Activated B cell treated with CpG ODN at 0.5 μM for 24 hours (primary cell): ENCODE measurements around the gene CYP27A1. TPM values are rescaled to one million over a fixed set of nuclear protein-coding genes. Genes with fewer than 3 reads are reported as not detected.

ENCODE experiments used
- ATAC-seq: fragments of 200-7000 bp; cut with Tn5 transposase; one replicate; pipeline ENCODE4 v1.10.0; 2021; ENCODE audit warnings: low read depth, mild to moderate bottlenecking, moderate library complexity
- CTCF ChIA-PET: fragments of 350-600 bp; sonication (Branson Sonifier 250); formaldehyde crosslinking; loops from one replicate; lab custom pipeline; 2021; ENCODE audit warnings: antibody characterized with exemption; lab: Charles Lee
- POLR2A ChIA-PET: fragments of 350-600 bp; sonication (Branson Sonifier 250); formaldehyde crosslinking; loops from one replicate; lab custom pipeline; 2021; ENCODE audit warnings: antibody characterized with exemption; lab: Charles Lee
- DNase-seq: peaks from one replicate; pipeline ENCODE4 v3.0.0; 2022
- H3K27ac Mint-ChIP-seq: one replicate; pipeline ENCODE4 v1.8.0; 2020; ENCODE audit warnings: mixed read lengths
- H3K27me3 Mint-ChIP-seq: one replicate; pipeline ENCODE4 v1.8.0; 2021; ENCODE audit warnings: mixed read lengths
- H3K36me3 Mint-ChIP-seq: one replicate; pipeline ENCODE4 v1.8.0; 2021; ENCODE audit warnings: low read depth, mixed read lengths
- H3K4me1 Mint-ChIP-seq: one replicate; pipeline ENCODE4 v1.8.0; 2021; ENCODE audit warnings: mixed read lengths
- H3K4me3 Mint-ChIP-seq: one replicate; pipeline ENCODE4 v1.8.0; 2020; ENCODE audit warnings: mild to moderate bottlenecking, mixed read lengths
- H3K9me3 Mint-ChIP-seq: one replicate; pipeline ENCODE4 v1.8.0; 2020; ENCODE audit warnings: mixed read lengths
- intact Hi-C: fragments of 100-400 bp; cut with micrococcal nuclease; formaldehyde crosslinking; loops from one replicate; pipeline ENCODE4 v1.15.1; 2024
- total RNA-seq: library from RNA; stranded (reverse); gene quantifications from 2 replicates; pipeline ENCODE4 v1.2.3, GENCODE V29; 2022
- TF ChIP-seq, protein P1 (sequence below): fragments of 200-600 bp; IDR thresholded peaks from one replicate; pipeline ENCODE4 v1.8.0; 2022; ENCODE audit warnings: antibody characterized with exemption, mild to moderate bottlenecking

Gene CYP27A1
- total RNA-seq, 1 donor from 2014 or later: 0.55 TPM

GRCh38 chr2:218782528-218782844 lies 539 bp downstream of the CYP27A1 start:
- TF ChIP-seq, protein P1, sequence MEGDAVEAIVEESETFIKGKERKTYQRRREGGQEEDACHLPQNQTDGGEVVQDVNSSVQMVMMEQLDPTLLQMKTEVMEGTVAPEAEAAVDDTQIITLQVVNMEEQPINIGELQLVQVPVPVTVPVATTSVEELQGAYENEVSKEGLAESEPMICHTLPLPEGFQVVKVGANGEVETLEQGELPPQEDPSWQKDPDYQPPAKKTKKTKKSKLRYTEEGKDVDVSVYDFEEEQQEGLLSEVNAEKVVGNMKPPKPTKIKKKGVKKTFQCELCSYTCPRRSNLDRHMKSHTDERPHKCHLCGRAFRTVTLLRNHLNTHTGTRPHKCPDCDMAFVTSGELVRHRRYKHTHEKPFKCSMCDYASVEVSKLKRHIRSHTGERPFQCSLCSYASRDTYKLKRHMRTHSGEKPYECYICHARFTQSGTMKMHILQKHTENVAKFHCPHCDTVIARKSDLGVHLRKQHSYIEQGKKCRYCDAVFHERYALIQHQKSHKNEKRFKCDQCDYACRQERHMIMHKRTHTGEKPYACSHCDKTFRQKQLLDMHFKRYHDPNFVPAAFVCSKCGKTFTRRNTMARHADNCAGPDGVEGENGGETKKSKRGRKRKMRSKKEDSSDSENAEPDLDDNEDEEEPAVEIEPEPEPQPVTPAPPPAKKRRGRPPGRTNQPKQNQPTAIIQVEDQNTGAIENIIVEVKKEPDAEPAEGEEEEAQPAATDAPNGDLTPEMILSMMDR: no peak
- POLR2A ChIA-PET: no interaction called here
- intact Hi-C loops: no loop called here
- Mint-ChIP-seq H3K36me3 (peaks cover under 1% of the 10 kb centered on the region), H3K9me3 (peaks cover 6% of the 10 kb centered on the region), H3K4me3 (no peak overlapping the region), H3K4me1 (peaks cover 3% of the 10 kb centered on the region), H3K27me3 (peaks cover 54% of the 10 kb centered on the region), H3K27ac (no peak overlapping the region)
- CTCF ChIA-PET: no interaction called here
- DNase-seq (no peak), ATAC-seq (no peak)

DNA sequence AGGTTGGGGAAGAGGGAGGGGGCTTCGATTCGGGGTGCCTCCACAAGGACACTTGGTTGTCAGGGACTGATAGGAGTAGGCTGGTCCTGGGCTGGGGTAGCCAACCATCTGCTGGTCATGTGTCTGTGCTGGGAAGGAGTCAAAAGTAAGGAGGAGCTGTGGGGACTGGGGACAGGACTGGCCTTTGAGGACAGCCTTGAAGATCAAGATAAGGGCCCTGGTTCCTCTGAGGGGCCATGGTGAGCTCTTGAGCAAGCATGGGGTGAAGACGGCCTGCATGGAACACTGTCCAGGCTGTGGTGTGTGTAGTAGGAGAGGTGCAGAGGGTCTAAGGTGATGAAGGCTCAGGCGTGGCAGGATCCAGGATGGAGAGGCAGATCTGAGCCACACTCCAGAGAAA lies 1.7 kb downstream of the CYP27A1 start:
- no peak overlapping the region for H3K4me3 Mint-ChIP-seq
- H3K27me3 Mint-ChIP-seq: peaks cover 62% of the 10 kb centered on the region
- H3K4me1 Mint-ChIP-seq: peaks cover 3% of the 10 kb centered on the region
- DNase-seq (no peak), ATAC-seq (no peak)
- ChIA-PET CTCF (no interaction called here), POLR2A (no interaction called here)
- TF ChIP-seq, protein P1: no peak
- no peaks in the 10 kb centered on the region for H3K36me3 Mint-ChIP-seq
- intact Hi-C loops: no loop called here
- H3K9me3 Mint-ChIP-seq: peaks cover 3% of the 10 kb centered on the region
- no peak overlapping the region for H3K27ac Mint-ChIP-seq

- DNase-seq (no peak), ATAC-seq (no peak)
- ChIA-PET POLR2A (interaction anchor here (0.6 kb wide), 1 partner anchor 300 kb away, joined by 3 read pairs; no protein-coding TSS in a partner anchor), CTCF (no interaction called here)
- Mint-ChIP-seq H3K27me3 (peaks cover 50% of the 10 kb centered on the region), H3K9me3 (peaks cover 3% of the 10 kb centered on the region), H3K4me1 (peaks cover 3% of the 10 kb centered on the region), H3K27ac (no peak overlapping the region), H3K36me3 (no peaks in the 10 kb centered on the region), H3K4me3 (no peak overlapping the region)
- TF ChIP-seq, protein P1: no peak
- intact Hi-C loops: loop anchor here (5.0 kb wide), 1 partner anchor 537 kb away; no protein-coding TSS in a partner anchor
These were observed 3.2 kb downstream of the CYP27A1 start for GRCh38 chr2:218785103-218785502.

GRCh38 chr2:218786133-218786532 lies 4.2 kb downstream of the CYP27A1 start:
- intact Hi-C loops: loop anchor here (5.0 kb wide), 1 partner anchor 536 kb away; no protein-coding TSS in a partner anchor
- Mint-ChIP-seq H3K27ac (no peak overlapping the region), H3K27me3 (peaks cover 42% of the 10 kb centered on the region), H3K4me3 (no peak overlapping the region), H3K36me3 (no peaks in the 10 kb centered on the region), H3K4me1 (peaks cover 3% of the 10 kb centered on the region), H3K9me3 (peaks cover 3% of the 10 kb centered on the region)
- ATAC-seq: no peak
- DNase-seq: no peak
- ChIA-PET POLR2A (no interaction called here), CTCF (no interaction called here)
- TF ChIP-seq, protein P1: no peak

DNA sequence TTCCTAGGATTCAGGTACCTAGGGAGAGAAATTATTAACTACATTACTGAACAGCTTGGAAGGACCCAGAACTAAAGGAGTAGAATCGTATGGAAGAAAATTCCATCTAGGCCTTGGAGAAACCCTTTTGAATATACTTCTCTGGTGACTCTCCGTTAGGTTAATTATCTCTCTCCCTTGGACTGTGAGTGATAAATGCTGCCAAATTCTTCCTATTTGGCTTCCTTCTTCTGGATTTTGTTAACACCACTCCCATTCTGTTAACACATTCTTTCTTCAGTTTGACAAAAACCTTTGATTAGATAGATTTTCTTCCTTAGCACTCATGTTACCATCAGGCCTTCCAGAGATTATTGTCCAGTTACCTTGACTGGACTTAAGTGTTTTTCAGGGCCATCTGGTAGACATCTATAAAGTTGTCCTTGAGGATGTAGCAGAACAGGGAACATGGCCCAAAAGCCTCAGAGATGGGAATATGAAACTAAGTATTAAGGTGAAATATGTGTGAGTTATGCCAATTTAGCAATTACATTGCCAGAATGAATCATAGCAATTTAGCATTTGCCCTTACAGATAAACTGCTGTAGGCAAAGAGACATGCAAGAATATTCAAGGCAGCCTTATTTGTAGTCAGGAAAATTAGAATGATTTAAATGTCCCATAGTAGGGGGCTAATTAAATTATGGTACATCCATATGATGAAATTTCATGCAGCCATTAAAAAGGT lies 6.7 kb downstream of the CYP27A1 start:
- ChIA-PET CTCF (no interaction called here), POLR2A (no interaction called here)
- H3K27me3 Mint-ChIP-seq: peaks cover 35% of the 10 kb centered on the region
- no peak for ATAC-seq
- peaks cover 3% of the 10 kb centered on the region for H3K9me3 Mint-ChIP-seq
- no peaks in the 10 kb centered on the region for H3K4me1 Mint-ChIP-seq
- H3K36me3 Mint-ChIP-seq: no peaks in the 10 kb centered on the region
- TF ChIP-seq, protein P1: no peak
- no peak overlapping the region for H3K27ac Mint-ChIP-seq
- H3K4me3 Mint-ChIP-seq: no peak overlapping the region
- intact Hi-C loops: loop anchor here (5.0 kb wide), 1 partner anchor 534 kb away; no protein-coding TSS in a partner anchor
- DNase-seq: no peak
